Activated CD4-positive, alpha-beta T cell treated with anti-CD3 and anti-CD28 coated beads for 36 hours (primary cell): ENCODE measurements around the gene SZT2. TPM values are rescaled to one million over a fixed set of nuclear protein-coding genes. Genes with fewer than 3 reads are reported as not detected.
"Not testable (repeated sequence)": the region's sequence is repeated elsewhere in the genome, so short reads cannot be mapped to it uniquely, and the experiment has no call there.

Source experiments
- ATAC-seq: fragments of 200-7000 bp; cut with Tn5 transposase; one replicate; pipeline ENCODE4 v1.10.0; 2021; ENCODE audit warnings: mild to moderate bottlenecking, moderate library complexity
- CTCF ChIA-PET: fragments of 350-600 bp; sonication (Branson Sonifier 250); formaldehyde crosslinking; loops from one replicate; lab custom pipeline; 2021; ENCODE audit warnings: antibody characterized with exemption; lab: Charles Lee
- POLR2A ChIA-PET: fragments of 350-600 bp; sonication (Branson Sonifier 250); formaldehyde crosslinking; loops from one replicate; lab custom pipeline; 2021; ENCODE audit warnings: antibody characterized with exemption, inconsistent platforms; lab: Charles Lee
- DNase-seq: peaks from one replicate; pipeline ENCODE4 v3.0.0-alpha.2; 2020
- H3K27ac Mint-ChIP-seq: one replicate; pipeline ENCODE4 v1.8.0; 2021; ENCODE audit warnings: mixed read lengths
- H3K27me3 Mint-ChIP-seq: one replicate; pipeline ENCODE4 v1.8.0; 2021; ENCODE audit warnings: mixed read lengths
- H3K36me3 Mint-ChIP-seq: one replicate; pipeline ENCODE4 v1.8.0; 2021; ENCODE audit warnings: low read depth, mixed read lengths
- H3K4me1 Mint-ChIP-seq: one replicate; pipeline ENCODE4 v1.8.0; 2021; ENCODE audit warnings: mixed read lengths
- H3K4me3 Mint-ChIP-seq: one replicate; pipeline ENCODE4 v1.8.0; 2021; ENCODE audit warnings: mild to moderate bottlenecking, moderate library complexity, mixed read lengths
- H3K9me3 Mint-ChIP-seq: one replicate; pipeline ENCODE4 v1.8.0; 2021; ENCODE audit warnings: low read depth, mixed read lengths
- intact Hi-C, 2 experiments: fragments of 100-400 bp; cut with DNase I in 1 of 2; cut with micrococcal nuclease in 1 of 2; formaldehyde crosslinking; loops; one replicate each; pipeline versions ENCODE4 v1.14.2 to v1.15.1; 2022 to 2024; cut with DNase I, micrococcal nuclease
- total RNA-seq, 2 experiments: library from RNA; stranded (reverse); gene quantifications; one replicate each; pipeline ENCODE4 v1.2.3, GENCODE V29; 2021

SZT2 gene
- total RNA-seq, 2 experiments from 2014 or later, result 33.6 to 36.3 TPM

DNA sequence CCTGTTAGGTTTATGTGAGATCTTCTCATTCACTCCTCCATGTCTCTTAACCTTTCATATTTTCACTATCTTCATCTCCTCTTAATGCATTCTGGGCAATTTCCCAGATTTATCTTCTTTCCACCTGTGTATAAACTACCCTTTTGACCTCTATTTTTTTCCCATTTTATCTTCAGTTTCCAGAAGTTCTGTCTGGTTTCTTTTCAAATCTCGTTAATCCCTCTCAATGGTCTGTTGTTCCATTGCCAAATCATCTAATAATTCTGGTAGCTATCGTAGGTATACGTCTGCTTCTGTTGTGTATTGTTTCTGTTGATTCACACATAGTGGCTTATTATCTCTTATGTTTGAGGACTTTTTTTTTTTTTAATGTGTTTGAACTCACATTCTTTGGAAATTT is 89.7 kb downstream of the SZT2 start:
- no peaks in the 10 kb centered on the region for H3K4me1 Mint-ChIP-seq

DNA sequence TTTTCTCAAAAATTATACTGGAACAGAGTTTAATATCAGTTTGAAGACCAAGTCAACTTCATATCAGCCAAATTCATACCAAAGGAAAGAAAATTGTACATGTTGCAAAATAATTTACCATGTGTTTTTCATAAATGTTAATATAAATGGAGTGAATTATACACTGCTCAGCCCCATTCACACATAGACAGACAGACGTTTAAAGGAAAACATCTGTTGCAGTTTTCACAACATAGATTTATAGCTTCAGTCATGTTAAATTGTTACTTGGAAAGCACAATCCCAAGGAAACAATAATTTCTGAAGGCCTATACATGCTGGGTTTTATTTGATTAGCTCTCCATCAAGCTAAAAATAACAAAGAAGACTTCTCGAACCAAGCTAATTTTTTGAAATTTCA is 91.8 kb downstream of the SZT2 start:
- Mint-ChIP-seq H3K36me3 (no peaks in the 10 kb centered on the region), H3K27ac (no peak overlapping the region), H3K4me1 (no peaks in the 10 kb centered on the region), H3K27me3 (peaks cover 2% of the 10 kb centered on the region), H3K9me3 (no peaks in the 10 kb centered on the region), H3K4me3 (no peak overlapping the region)
- DNase-seq (no peak), ATAC-seq (no peak)
- CTCF ChIA-PET, result interaction anchor here (0.7 kb wide), 2 partner anchors 29 to 53 kb away, joined by 3 to 4 read pairs; no protein-coding TSS in a partner anchor
- intact Hi-C loops, result no loop called here
- POLR2A ChIA-PET, result interaction anchor here (0.6 kb wide), 1 partner anchor 8 kb away, joined by 4 read pairs; no protein-coding TSS in a partner anchor

More for the DNA sequence above, 89.7 kb downstream of the SZT2 start:
- no peak overlapping the region for H3K27ac Mint-ChIP-seq
- ATAC-seq, result no peak
- intact Hi-C loops, result no loop called here
- peaks cover 4% of the 10 kb centered on the region for H3K27me3 Mint-ChIP-seq
- H3K4me3 Mint-ChIP-seq, result no peak overlapping the region
- H3K9me3 Mint-ChIP-seq, result no peaks in the 10 kb centered on the region
- ChIA-PET CTCF (no interaction called here), POLR2A (no interaction called here)
- no peak for DNase-seq
- H3K36me3 Mint-ChIP-seq, result no peaks in the 10 kb centered on the region

DNA sequence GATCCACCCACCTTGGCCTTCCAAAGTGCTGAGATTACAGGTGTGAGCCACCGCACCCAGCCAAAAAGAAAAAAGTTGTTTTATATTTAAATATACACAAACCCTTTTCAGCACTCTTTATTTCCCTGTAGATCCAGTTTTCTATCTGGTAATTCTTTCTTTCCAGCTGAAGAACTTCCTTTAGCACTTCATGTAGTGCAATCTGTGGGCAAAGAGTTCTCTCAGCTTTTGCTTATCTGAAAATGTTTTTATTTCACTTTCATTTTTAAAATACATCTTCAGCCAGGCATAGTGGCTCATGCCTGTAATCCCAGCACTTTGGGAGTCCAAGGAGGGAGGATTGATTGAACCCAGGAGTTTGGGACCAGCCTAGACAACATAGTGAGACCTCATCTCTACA is 92.5 kb downstream of the SZT2 start:
- no peaks in the 10 kb centered on the region for H3K36me3 Mint-ChIP-seq
- intact Hi-C loops, result no loop called here
- no peaks in the 10 kb centered on the region for H3K4me1 Mint-ChIP-seq
- POLR2A ChIA-PET, result no interaction called here
- H3K9me3 Mint-ChIP-seq, result peaks cover 3% of the 10 kb centered on the region
- CTCF ChIA-PET, result interaction anchor here (0.7 kb wide), 1 partner anchor 29 kb away, joined by 4 read pairs; no protein-coding TSS in a partner anchor
- no peak for DNase-seq
- no peak overlapping the region for H3K27ac Mint-ChIP-seq
- no peak overlapping the region for H3K4me3 Mint-ChIP-seq
- H3K27me3 Mint-ChIP-seq, result peaks cover 2% of the 10 kb centered on the region
- no peak for ATAC-seq

- Mint-ChIP-seq H3K4me3 (no peak overlapping the region), H3K36me3 (no peaks in the 10 kb centered on the region), H3K27ac (no peak overlapping the region), H3K4me1 (no peaks in the 10 kb centered on the region), H3K9me3 (peaks cover 12% of the 10 kb centered on the region), H3K27me3 (peaks cover 2% of the 10 kb centered on the region)
- intact Hi-C loops, result no loop called here
- POLR2A ChIA-PET, result no interaction called here
- no peak for ATAC-seq
- CTCF ChIA-PET, result no interaction called here
- no peak for DNase-seq
These were observed 94.7 kb downstream of the SZT2 start for GRCh38 chr1:43484367-43484766.

DNA sequence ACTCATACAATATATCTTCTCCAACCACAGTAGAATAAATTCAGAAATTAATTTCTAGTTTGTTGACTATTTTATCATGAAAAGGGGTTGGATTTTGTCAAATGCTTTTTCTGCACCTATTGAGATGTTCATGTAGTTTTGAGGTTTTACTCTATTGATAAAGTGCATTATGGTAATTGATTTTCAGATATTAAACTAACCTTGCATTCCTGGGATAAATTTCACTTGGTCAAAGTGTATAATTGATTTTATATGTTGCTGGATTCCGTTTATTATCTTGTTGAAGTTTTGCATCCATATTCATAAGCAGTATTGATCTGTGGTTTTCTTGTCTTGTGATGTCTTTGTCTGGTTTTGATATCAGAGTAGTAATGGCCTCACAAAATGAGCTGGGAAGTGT is 98.5 kb downstream of the SZT2 start:
- H3K27me3 Mint-ChIP-seq, result peaks cover 5% of the 10 kb centered on the region
- ATAC-seq, result no peak
- intact Hi-C loops, result no loop called here
- H3K4me3 Mint-ChIP-seq, result no peak overlapping the region
- ChIA-PET CTCF (no interaction called here), POLR2A (no interaction called here)
- H3K36me3 Mint-ChIP-seq, result peaks cover 2% of the 10 kb centered on the region
- DNase-seq, result no peak
- H3K9me3 Mint-ChIP-seq, result peaks cover 29% of the 10 kb centered on the region
- no peak overlapping the region for H3K27ac Mint-ChIP-seq
- H3K4me1 Mint-ChIP-seq, result no peaks in the 10 kb centered on the region

DNA sequence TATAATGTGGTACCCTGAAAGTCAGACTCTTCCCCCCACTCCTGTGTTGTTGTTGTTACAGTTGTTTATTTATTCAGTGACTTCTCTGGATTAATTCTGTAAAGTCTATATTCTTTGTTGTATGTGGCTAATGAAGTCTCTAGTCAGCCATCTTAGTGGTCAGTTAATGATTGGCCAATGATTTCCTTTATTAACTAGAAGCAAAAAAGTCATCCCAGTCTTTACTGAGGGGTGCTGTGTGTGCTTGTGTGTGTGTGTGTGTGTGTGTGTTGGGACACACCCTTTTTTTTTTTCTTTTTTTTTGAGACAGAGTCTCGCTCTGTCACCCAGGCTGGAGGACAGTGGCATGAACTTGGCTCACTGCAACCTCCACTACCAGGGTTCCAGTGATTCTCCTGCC is 101.4 kb downstream of the SZT2 start:
- POLR2A ChIA-PET, result no interaction called here
- intact Hi-C loops, result no loop called here
- H3K4me1 Mint-ChIP-seq, result no peaks in the 10 kb centered on the region
- CTCF ChIA-PET, result no interaction called here
- ATAC-seq (no peak), DNase-seq (no peak)
- H3K27ac Mint-ChIP-seq, result no peak overlapping the region
- H3K9me3 Mint-ChIP-seq, result peaks cover 29% of the 10 kb centered on the region
- peaks cover 11% of the 10 kb centered on the region for H3K27me3 Mint-ChIP-seq
- H3K4me3 Mint-ChIP-seq, result no peak overlapping the region
- peaks cover 2% of the 10 kb centered on the region for H3K36me3 Mint-ChIP-seq

GRCh38 chr1:43492826-43493225 is 103.1 kb downstream of the SZT2 start:
- DNase-seq, result no peak
- Mint-ChIP-seq H3K4me1 (no peaks in the 10 kb centered on the region), H3K27me3 (peaks cover 11% of the 10 kb centered on the region), H3K27ac (no peak overlapping the region), H3K9me3 (peaks cover 23% of the 10 kb centered on the region), H3K36me3 (peaks cover 2% of the 10 kb centered on the region), H3K4me3 (no peak overlapping the region)
- ATAC-seq, result no peak
- CTCF ChIA-PET, result interaction anchor here (0.7 kb wide), 1 partner anchor 88 kb away, joined by 4 read pairs; no protein-coding TSS in a partner anchor
- POLR2A ChIA-PET, result no interaction called here
- intact Hi-C loops, result no loop called here

DNA sequence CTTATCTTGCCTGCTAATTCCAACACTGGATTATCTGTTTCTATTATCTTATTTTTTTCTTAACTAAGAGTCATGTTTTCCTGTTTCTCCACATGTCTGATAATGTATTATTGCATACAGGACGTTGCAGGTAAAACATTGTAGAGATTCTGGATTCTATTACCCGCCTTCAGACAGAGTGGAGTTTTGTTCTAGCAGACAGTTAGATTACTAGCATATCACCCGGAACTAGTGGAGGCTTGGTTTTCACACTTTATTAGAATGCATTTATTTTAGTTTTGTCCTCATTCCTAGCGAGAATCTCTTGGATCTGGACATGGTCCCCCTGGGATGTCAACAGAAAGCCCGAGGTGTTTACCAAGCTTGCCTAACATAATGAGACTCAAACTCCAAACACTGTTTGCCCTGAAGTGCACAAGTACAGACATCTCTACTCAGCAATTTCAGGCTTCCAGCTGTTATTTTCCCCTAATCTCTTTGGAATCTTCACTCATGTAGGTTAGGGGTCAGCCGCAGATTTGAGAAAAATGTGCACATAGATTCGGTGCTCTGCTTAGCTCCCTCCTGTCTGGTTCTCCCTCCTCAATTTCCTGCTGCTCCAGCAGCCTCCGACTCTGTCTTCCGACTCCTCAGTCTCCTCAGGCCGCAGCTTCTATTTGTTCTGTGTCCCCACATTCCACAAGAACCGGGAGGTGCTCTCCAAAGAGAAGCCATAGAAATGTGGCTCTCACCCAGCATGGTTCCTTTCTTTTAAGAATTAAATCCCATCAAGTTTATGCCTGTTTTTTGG is 104.2 kb downstream of the SZT2 start:
- DNase-seq, result no peak
- ChIA-PET POLR2A (no interaction called here), CTCF (no interaction called here)
- H3K4me3 Mint-ChIP-seq, result no peak overlapping the region
- no peaks in the 10 kb centered on the region for H3K4me1 Mint-ChIP-seq
- H3K27me3 Mint-ChIP-seq, result peaks cover 11% of the 10 kb centered on the region
- no peak overlapping the region for H3K27ac Mint-ChIP-seq
- H3K36me3 Mint-ChIP-seq, result peaks cover 2% of the 10 kb centered on the region
- no peak for ATAC-seq
- peaks cover 19% of the 10 kb centered on the region for H3K9me3 Mint-ChIP-seq
- intact Hi-C loops, result no loop called here

- POLR2A ChIA-PET, result interaction anchor here (0.5 kb wide), 1 partner anchor 1276 kb away, joined by 4 read pairs; no protein-coding TSS in a partner anchor
- Mint-ChIP-seq H3K36me3 (no peaks in the 10 kb centered on the region), H3K4me3 (no peak overlapping the region), H3K4me1 (no peaks in the 10 kb centered on the region), H3K27ac (no peak overlapping the region), H3K27me3 (peaks cover 16% of the 10 kb centered on the region), H3K9me3 (peaks cover 11% of the 10 kb centered on the region)
- CTCF ChIA-PET, result no interaction called here
- no peak for ATAC-seq
- no peak for DNase-seq
- intact Hi-C loops, result no loop called here
These were observed 105.5 kb downstream of the SZT2 start for GRCh38 chr1:43495204-43495603.

DNA sequence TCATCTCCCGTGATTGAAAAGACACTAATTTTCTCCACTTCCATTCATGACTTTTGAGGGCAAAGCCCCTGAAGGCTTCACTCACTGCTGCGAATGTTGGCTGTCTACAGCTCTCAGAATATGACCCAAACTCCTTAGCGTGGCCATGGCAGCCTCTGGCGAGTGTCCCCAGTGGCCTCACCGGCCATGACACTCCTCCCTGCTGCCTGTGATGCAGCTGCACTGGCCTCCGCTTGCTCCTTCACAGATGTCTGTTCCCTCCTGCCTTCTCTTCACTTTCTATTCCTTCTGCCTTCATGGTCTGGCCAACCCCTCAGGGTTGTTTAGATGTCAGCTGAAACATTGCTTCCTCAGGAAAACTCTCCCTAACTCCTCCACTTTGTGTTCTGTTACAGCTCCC is 110.2 kb downstream of the SZT2 start:
- ChIA-PET CTCF (interaction anchor here (0.6 kb wide), 1 partner anchor 278 kb away, joined by 4 read pairs; no protein-coding TSS in a partner anchor), POLR2A (no interaction called here)
- Mint-ChIP-seq H3K4me3 (no peak overlapping the region), H3K27me3 (peaks cover 14% of the 10 kb centered on the region), H3K36me3 (no peaks in the 10 kb centered on the region), H3K4me1 (no peaks in the 10 kb centered on the region), H3K9me3 (no peaks in the 10 kb centered on the region), H3K27ac (no peak overlapping the region)
- DNase-seq (no peak), ATAC-seq (no peak)
- intact Hi-C loops, result no loop called here

- H3K36me3 Mint-ChIP-seq, H3K4me1 Mint-ChIP-seq: not testable (repeated sequence)
These were observed 112.1 kb downstream of the SZT2 start for GRCh38 chr1:43501806-43502205.

DNA sequence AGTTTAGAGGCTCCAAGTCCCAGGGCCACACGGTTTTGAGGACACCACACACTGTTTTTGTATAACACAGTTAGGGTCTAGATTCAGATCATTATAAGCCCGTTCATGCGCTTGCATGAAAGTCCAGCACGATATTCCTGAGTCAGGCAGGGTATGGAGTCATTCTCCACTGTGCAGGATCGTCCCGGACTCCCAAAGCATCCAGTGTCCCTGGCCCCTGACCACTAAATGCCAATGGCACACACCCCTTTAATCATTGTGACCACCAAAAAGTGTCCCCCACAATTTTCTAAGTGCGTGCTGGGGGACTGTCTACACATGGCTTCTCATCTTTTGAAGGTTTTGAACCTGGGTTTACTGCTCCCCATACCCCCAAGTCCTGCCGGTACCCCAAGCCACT is 113.8 kb downstream of the SZT2 start:
- intact Hi-C loops, result no loop called here
- ChIA-PET CTCF (no interaction called here), POLR2A (no interaction called here)
- ATAC-seq (no peak), DNase-seq (no peak)
- Mint-ChIP-seq H3K4me1 (no peaks in the 10 kb centered on the region), H3K27me3 (peaks cover 11% of the 10 kb centered on the region), H3K27ac (no peak overlapping the region), H3K36me3 (no peaks in the 10 kb centered on the region), H3K4me3 (no peak overlapping the region), H3K9me3 (no peaks in the 10 kb centered on the region)

More at GRCh38 chr1:43501806-43502205, 112.1 kb downstream of the SZT2 start:
- H3K4me3 Mint-ChIP-seq, H3K27ac Mint-ChIP-seq, H3K27me3 Mint-ChIP-seq, intact Hi-C loops, ATAC-seq, DNase-seq, H3K9me3 Mint-ChIP-seq, CTCF ChIA-PET, POLR2A ChIA-PET: not testable (repeated sequence)
